SK-N-MC (cell line): Measurements from ENCODE around the gene AGBL1.

Experiments
- EZH2 ChIP-seq: fragments of 200-600 bp; sonication (generic); IDR thresholded peaks from one replicate; pipeline ENCODE4 v1.6.1; 2017; ENCODE audit warnings: antibody characterized with exemption
- FOXP2 ChIP-seq: optimal IDR thresholded peaks from 2 replicates; pipeline ENCODE3; 2011; ENCODE audit warnings: mild to moderate bottlenecking, moderate library complexity; ENCODE audit not compliant: insufficient read depth; ENCODE audit errors: extremely low read length, control extremely low read depth
- POLR2AphosphoS5 ChIP-seq: IDR thresholded peaks from 2 replicates; pipeline ENCODE4 v1.6.1; 2012; ENCODE audit warnings: mild to moderate bottlenecking, low read depth, low read length, borderline replicate concordance

DNA sequence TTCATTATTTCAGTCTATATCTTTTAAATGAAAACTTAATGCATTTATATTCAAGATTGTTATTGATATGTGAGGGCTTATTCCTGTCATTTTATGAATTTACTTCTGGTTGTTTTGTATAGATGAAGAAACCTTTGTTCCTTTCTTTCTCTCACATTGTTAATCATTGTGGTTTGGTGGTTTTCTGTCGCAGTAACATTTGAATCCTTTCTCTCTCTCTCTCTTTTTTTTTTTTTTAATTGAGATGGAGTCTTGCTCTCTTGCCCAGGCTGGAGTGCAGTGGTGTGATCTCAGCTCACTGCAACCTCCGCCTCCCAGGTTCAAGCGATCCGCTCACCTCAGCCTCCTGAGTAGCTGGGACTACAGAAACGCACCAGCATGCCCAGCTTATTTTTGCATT is 22.1 kb downstream of the AGBL1 start:
- no peak for TF ChIP-seq POLR2AphosphoS5
- no peak for TF ChIP-seq EZH2
- no peak for TF ChIP-seq FOXP2
